K562 (cell line): ENCODE results near the gene RCSD1. TPM values are rescaled to one million over a fixed set of nuclear protein-coding genes. Genes with fewer than 3 reads are reported as not detected.

Experiments used
- BCL6 ChIP-seq: fragments of 250-450 bp; sonication (Bioruptor Pico); IDR thresholded peaks from 2 replicates; pipeline ENCODE4 v1.4.0; 2020
- BRD9 ChIP-seq: fragments of 450-650 bp; IDR thresholded peaks from 2 replicates; pipeline ENCODE4 v1.6.1; 2018; ENCODE audit warnings: low read depth; ENCODE audit not compliant: partially characterized antibody
- BRF1 ChIP-seq: IDR thresholded peaks from 3 replicates; pipeline ENCODE4 v1.6.1; 2011; ENCODE audit warnings: borderline replicate concordance, mild to moderate bottlenecking; ENCODE audit not compliant: insufficient read length; ENCODE audit errors: extremely low read depth
- CTBP1 ChIP-seq: fragments of 450-650 bp; IDR thresholded peaks from 2 replicates; pipeline ENCODE4 v1.6.1; 2016; ENCODE audit warnings: borderline replicate concordance
- DDX20 ChIP-seq: fragments of 450-650 bp; IDR thresholded peaks from 2 replicates; pipeline ENCODE4 v1.6.1; 2016; ENCODE audit warnings: missing genetic modification characterization, low read depth, mild to moderate bottlenecking, missing compliant biosample characterization, moderate library complexity
- EGR1 ChIP-seq: fragments of 450-650 bp; conservative IDR thresholded peaks from 2 replicates; pipeline ENCODE4 v1.6.1; 2017; ENCODE audit warnings: mild to moderate bottlenecking
- HDAC2 ChIP-seq: fragments of 450-650 bp; IDR thresholded peaks from 2 replicates; pipeline ENCODE4 v1.6.1; 2016; ENCODE audit warnings: mild to moderate bottlenecking
- HIVEP1 ChIP-seq: fragments of 250-450 bp; sonication (Bioruptor Pico); IDR thresholded peaks from 2 replicates; pipeline ENCODE4 v1.4.0; 2020; ENCODE audit warnings: mild to moderate bottlenecking
- HSF4 ChIP-seq: fragments of 250-450 bp; sonication (Bioruptor Pico); IDR thresholded peaks from 2 replicates; pipeline ENCODE4 v2.1.2; 2022; ENCODE audit warnings: mild to moderate bottlenecking, moderate library complexity, borderline replicate concordance
- ILK ChIP-seq: fragments of 450-650 bp; IDR thresholded peaks from 2 replicates; pipeline ENCODE4 v1.6.1; 2016; ENCODE audit warnings: missing genetic modification characterization, low read depth, mild to moderate bottlenecking, missing compliant biosample characterization, moderate library complexity, borderline replicate concordance
- RAD51 ChIP-seq: fragments of 450-650 bp; IDR thresholded peaks from 2 replicates; pipeline ENCODE4 v1.7.1; 2016; ENCODE audit warnings: low read depth, mild to moderate bottlenecking, borderline replicate concordance
- TSC22D4 ChIP-seq: fragments of 450-650 bp; IDR thresholded peaks from 2 replicates; pipeline ENCODE4 v1.6.1; 2016; ENCODE audit warnings: missing genetic modification characterization, missing biosample characterization, control low read depth
- XRCC4 ChIP-seq: IDR thresholded peaks from one replicate; pipeline ENCODE4 v1.6.1; 2011; ENCODE audit not compliant: insufficient read depth, insufficient read length; ENCODE audit errors: extremely low read depth
- ZNF121 ChIP-seq: sonication (generic); formaldehyde crosslinking; conservative IDR thresholded peaks from 2 replicates; pipeline ENCODE4 v1.8.0; 2022; ENCODE audit warnings: missing genetic modification reagents
- ZNF830 ChIP-seq: fragments of 250-450 bp; sonication (Bioruptor Pico); IDR thresholded peaks from 2 replicates; pipeline ENCODE4 v1.5.0; 2021; ENCODE audit warnings: mild to moderate bottlenecking
- polyA plus RNA-seq, 8 experiments: library from polyadenylated mRNA; depleted of rRNA in 4 of 8; stranded (reverse) in 5 of 8; unstranded in 3 of 8; fragments of >200 nt; fragmentation: Nextera tagmentation in 2 of 8; fragmentation: Illumina TruSeq in 1 of 8; extraction: Ambion mirVana in 2 of 8; extraction: Trizol in 1 of 8; gene quantifications; 2 replicates each; pipeline versions ENCODE4 v1.2.1 to v1.2.3, GENCODE V29; 2011 to 2014; ENCODE audit warnings: inconsistent platforms in 1 of 8, missing spikeins in 1 of 8
- total RNA-seq, 7 experiments: library from RNA; depleted of rRNA in 6 of 7; stranded (reverse); fragments of >200 nt in 6 of 7; fragmentation: Illumina TruSeq in 2 of 7; extraction: Trizol in 2 of 7; gene quantifications; 2 replicates each; pipeline versions ENCODE4 v1.2.1 to v1.2.3, GENCODE V29; 2011 to 2021; ENCODE audit warnings: low replicate concordance in 1 of 7
- TF ChIP-seq, protein P1 (sequence below): fragments of 450-650 bp; IDR thresholded peaks from 2 replicates; pipeline ENCODE4 v1.6.1; 2018; ENCODE audit warnings: mild to moderate bottlenecking, low read depth; ENCODE audit not compliant: partially characterized antibody
- TF ChIP-seq, protein P2 (sequence below), 2 experiments: fragments of 150-350 bp in 1 of 2; IDR thresholded peaks; 2 replicates each; pipeline ENCODE4 v1.6.1; 2012 to 2016; ENCODE audit warnings: low read depth in 2 of 2, low read length in 2 of 2, mild to moderate bottlenecking in 1 of 2, moderate library complexity in 1 of 2
- TF ChIP-seq, protein P3 (sequence below): sonication (generic); formaldehyde crosslinking; IDR thresholded peaks from 2 replicates; pipeline ENCODE4 v1.8.1; 2023; ENCODE audit warnings: mild to moderate bottlenecking, missing genetic modification reagents
- TF ChIP-seq, protein P4 (sequence below): fragments of 450-650 bp; IDR thresholded peaks from 2 replicates; pipeline ENCODE4 v1.6.1; 2016; ENCODE audit warnings: antibody characterized with exemption

The RCSD1 gene
- total and polyA plus RNA-seq, 9 of the 15 experiments (the other 6 are each of a cell fraction or from before 2014, with no cell fraction given): 7.8 to 69.8 (median 45.3) TPM

DNA sequence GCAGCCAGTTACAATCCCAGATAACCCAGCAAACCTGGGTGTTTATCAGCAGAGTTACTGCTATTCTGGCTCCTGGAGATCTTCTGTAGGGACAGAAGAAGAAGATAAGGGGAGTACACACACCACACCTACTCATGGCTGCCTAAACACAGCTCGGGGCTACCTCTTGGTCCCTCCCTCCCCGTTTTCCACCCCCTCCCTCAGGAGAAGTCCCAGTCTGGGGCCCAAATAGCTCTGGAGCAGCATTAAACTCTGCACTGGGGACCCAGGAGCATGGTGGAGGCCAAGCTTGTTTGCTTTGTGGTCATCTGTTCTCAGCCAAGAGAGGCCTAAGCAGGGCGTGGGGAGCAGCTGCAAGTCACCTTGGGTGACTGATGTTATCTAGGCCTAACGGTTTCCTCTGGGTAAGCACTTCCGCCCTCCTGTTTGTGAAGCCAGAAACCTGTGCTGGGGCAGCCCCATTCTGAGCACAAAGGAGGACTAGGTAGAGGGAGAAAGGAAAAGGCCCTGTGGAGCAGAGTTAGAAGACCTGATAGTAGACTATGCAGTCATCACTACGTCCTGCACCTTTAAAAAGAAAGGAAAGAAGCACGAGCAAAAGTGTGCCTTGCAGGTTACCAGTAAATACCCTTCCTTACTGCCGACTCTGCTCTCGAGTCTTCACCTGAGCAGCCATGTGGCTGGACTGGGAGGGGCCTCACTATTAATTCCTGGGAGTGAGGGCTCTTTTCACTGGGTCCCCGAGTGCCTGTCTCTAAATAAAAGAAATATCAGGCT is 2.0 kb upstream of the RCSD1 start (continued):
- peak; percentile 100 for TF ChIP-seq CTBP1
- TF ChIP-seq, protein P1, sequence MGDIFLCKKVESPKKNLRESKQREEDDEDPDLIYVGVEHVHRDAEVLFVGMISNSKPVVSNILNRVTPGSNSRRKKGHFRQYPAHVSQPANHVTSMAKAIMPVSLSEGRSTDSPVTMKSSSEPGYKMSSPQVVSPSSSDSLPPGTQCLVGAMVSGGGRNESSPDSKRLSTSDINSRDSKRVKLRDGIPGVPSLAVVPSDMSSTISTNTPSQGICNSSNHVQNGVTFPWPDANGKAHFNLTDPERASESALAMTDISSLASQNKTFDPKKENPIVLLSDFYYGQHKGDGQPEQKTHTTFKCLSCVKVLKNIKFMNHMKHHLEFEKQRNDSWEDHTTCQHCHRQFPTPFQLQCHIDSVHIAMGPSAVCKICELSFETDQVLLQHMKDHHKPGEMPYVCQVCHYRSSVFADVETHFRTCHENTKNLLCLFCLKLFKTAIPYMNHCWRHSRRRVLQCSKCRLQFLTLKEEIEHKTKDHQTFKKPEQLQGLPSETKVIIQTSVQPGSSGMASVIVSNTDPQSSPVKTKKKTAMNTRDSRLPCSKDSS: no peak
- TF ChIP-seq, protein P2, sequence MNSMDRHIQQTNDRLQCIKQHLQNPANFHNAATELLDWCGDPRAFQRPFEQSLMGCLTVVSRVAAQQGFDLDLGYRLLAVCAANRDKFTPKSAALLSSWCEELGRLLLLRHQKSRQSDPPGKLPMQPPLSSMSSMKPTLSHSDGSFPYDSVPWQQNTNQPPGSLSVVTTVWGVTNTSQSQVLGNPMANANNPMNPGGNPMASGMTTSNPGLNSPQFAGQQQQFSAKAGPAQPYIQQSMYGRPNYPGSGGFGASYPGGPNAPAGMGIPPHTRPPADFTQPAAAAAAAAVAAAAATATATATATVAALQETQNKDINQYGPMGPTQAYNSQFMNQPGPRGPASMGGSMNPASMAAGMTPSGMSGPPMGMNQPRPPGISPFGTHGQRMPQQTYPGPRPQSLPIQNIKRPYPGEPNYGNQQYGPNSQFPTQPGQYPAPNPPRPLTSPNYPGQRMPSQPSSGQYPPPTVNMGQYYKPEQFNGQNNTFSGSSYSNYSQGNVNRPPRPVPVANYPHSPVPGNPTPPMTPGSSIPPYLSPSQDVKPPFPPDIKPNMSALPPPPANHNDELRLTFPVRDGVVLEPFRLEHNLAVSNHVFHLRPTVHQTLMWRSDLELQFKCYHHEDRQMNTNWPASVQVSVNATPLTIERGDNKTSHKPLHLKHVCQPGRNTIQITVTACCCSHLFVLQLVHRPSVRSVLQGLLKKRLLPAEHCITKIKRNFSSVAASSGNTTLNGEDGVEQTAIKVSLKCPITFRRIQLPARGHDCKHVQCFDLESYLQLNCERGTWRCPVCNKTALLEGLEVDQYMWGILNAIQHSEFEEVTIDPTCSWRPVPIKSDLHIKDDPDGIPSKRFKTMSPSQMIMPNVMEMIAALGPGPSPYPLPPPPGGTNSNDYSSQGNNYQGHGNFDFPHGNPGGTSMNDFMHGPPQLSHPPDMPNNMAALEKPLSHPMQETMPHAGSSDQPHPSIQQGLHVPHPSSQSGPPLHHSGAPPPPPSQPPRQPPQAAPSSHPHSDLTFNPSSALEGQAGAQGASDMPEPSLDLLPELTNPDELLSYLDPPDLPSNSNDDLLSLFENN (IDR thresholded peaks at IDR 0.05; ENCODE audit: low read depth in 2 of 2, low read length in 2 of 2): peak in 1 of 2 experiments; percentile 80; a peak in 2 of 4 replicates
- TF ChIP-seq XRCC4: no peak
- TF ChIP-seq, protein P3, sequence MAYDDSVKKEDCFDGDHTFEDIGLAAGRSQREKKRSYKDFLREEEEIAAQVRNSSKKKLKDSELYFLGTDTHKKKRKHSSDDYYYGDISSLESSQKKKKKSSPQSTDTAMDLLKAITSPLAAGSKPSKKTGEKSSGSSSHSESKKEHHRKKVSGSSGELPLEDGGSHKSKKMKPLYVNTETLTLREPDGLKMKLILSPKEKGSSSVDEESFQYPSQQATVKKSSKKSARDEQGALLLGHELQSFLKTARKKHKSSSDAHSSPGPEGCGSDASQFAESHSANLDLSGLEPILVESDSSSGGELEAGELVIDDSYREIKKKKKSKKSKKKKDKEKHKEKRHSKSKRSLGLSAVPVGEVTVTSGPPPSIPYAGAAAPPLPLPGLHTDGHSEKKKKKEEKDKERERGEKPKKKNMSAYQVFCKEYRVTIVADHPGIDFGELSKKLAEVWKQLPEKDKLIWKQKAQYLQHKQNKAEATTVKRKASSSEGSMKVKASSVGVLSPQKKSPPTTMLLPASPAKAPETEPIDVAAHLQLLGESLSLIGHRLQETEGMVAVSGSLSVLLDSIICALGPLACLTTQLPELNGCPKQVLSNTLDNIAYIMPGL (CRISPR knock-in tag): no peak
- TF ChIP-seq HDAC2: peak; percentile 96
- TF ChIP-seq BRF1: no peak
- TF ChIP-seq BCL6 (CRISPR knock-in tag): no peak
- no peak for TF ChIP-seq ILK (tag)
- TF ChIP-seq DDX20 (tag): no peak
- TF ChIP-seq BRD9: peak; percentile 89
- TF ChIP-seq, protein P4, sequence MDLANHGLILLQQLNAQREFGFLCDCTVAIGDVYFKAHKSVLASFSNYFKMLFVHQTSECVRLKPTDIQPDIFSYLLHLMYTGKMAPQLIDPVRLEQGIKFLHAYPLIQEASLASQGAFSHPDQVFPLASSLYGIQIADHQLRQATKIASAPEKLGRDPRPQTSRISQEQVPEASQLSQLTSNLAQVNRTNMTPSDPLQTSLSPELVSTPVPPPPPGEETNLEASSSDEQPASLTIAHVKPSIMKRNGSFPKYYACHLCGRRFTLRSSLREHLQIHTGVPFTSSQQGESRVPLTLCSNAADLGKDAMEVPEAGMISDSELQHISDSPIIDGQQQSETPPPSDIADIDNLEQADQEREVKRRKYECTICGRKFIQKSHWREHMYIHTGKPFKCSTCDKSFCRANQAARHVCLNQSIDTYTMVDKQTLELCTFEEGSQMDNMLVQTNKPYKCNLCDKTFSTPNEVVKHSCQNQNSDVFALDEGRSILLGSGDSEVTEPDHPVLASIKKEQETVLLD: peak; percentile 82; the same call in 1 of the 2 replicates
- peak; percentile 30; the same call in 1 of the 2 replicates for TF ChIP-seq HSF4 (CRISPR knock-in tag)
- TF ChIP-seq HIVEP1: peak; percentile 21; the same call in 1 of the 2 replicates
- TF ChIP-seq ZNF121 (CRISPR knock-in tag): no peak
- no peak for TF ChIP-seq ZNF830
- peak; percentile 30; the same call in 1 of the 2 replicates for TF ChIP-seq RAD51
- peak; percentile 75 for TF ChIP-seq EGR1
- no peak for TF ChIP-seq TSC22D4 (tag)
